Nephron (organoid): ENCODE measurements around the gene STEAP3.

Experiments used
- H3K27ac Mint-ChIP-seq, 3 experiments: 2 replicates each; pipeline ENCODE4 v1.8.0; 2020; ENCODE audit warnings: mixed read lengths in 3 of 3, mild to moderate bottlenecking in 2 of 3, moderate library complexity in 1 of 3
- H3K27me3 Mint-ChIP-seq: 2 replicates; pipeline ENCODE4 v1.8.0; 2021; ENCODE audit warnings: low read depth, mild to moderate bottlenecking, moderate library complexity, mixed read lengths
- H3K36me3 Mint-ChIP-seq: 2 replicates; pipeline ENCODE4 v1.8.0; 2020; ENCODE audit warnings: low read depth, mixed read lengths
- H3K4me1 Mint-ChIP-seq: 2 replicates; pipeline ENCODE4 v1.8.0; 2020; ENCODE audit warnings: mixed read lengths
- H3K4me3 Mint-ChIP-seq, 3 experiments: 2 replicates each; pipeline ENCODE4 v1.8.0; 2020; ENCODE audit warnings: mild to moderate bottlenecking in 3 of 3, mixed read lengths in 3 of 3, moderate library complexity in 2 of 3
- H3K9me3 Mint-ChIP-seq: 2 replicates; pipeline ENCODE4 v1.8.0; 2020; ENCODE audit warnings: mixed read lengths
- CTCF ChIP-seq, 3 experiments: fragments of 200-600 bp; sonication (generic); IDR thresholded peaks; one replicate each; pipeline ENCODE4 v1.5.0; 2021; ENCODE audit warnings: antibody characterized with exemption in 3 of 3; ENCODE audit not compliant: unreplicated experiment in 3 of 3

The STEAP3 gene

GRCh38 chr2:119250718-119251290 lies 27.2 kb downstream of the STEAP3 start:
- peaks cover 2% of the 10 kb centered on the region for H3K4me1 Mint-ChIP-seq
- no peak overlapping the region for H3K27ac Mint-ChIP-seq
- peaks cover 3% of the 10 kb centered on the region for H3K9me3 Mint-ChIP-seq
- no peak for TF ChIP-seq CTCF (IDR thresholded peaks at IDR 0.05; ENCODE audit: unreplicated experiment in 3 of 3)
- peaks cover 20% of the 10 kb centered on the region for H3K27me3 Mint-ChIP-seq
- H3K4me3 Mint-ChIP-seq: no peak overlapping the region
- no peaks in the 10 kb centered on the region for H3K36me3 Mint-ChIP-seq

GRCh38 chr2:119251652-119252051 lies 28.0 kb downstream of the STEAP3 start:
- no peak for TF ChIP-seq CTCF (IDR thresholded peaks at IDR 0.05; ENCODE audit: unreplicated experiment in 3 of 3)
- H3K27me3 Mint-ChIP-seq: peaks cover 20% of the 10 kb centered on the region
- H3K9me3 Mint-ChIP-seq: no peaks in the 10 kb centered on the region
- H3K4me1 Mint-ChIP-seq: peaks cover 10% of the 10 kb centered on the region
- no peaks in the 10 kb centered on the region for H3K36me3 Mint-ChIP-seq
- H3K27ac Mint-ChIP-seq: no peak overlapping the region
- no peak overlapping the region for H3K4me3 Mint-ChIP-seq

- H3K27ac Mint-ChIP-seq: no peak overlapping the region
- H3K9me3 Mint-ChIP-seq: no peaks in the 10 kb centered on the region
- no peak overlapping the region for H3K4me3 Mint-ChIP-seq
- peaks cover 20% of the 10 kb centered on the region for H3K27me3 Mint-ChIP-seq
- no peak for TF ChIP-seq CTCF (IDR thresholded peaks at IDR 0.05; ENCODE audit: unreplicated experiment in 3 of 3)
- no peaks in the 10 kb centered on the region for H3K36me3 Mint-ChIP-seq
- H3K4me1 Mint-ChIP-seq: peaks cover 11% of the 10 kb centered on the region
These were observed 28.8 kb downstream of the STEAP3 start for GRCh38 chr2:119252186-119253113.

GRCh38 chr2:119253114-119253702 lies 29.6 kb downstream of the STEAP3 start:
- Mint-ChIP-seq H3K9me3 (no peaks in the 10 kb centered on the region), H3K4me3 (no peak overlapping the region), H3K4me1 (peaks cover 11% of the 10 kb centered on the region), H3K27me3 (peaks cover 18% of the 10 kb centered on the region), H3K27ac (no peak overlapping the region), H3K36me3 (no peaks in the 10 kb centered on the region)
- no peak for TF ChIP-seq CTCF (IDR thresholded peaks at IDR 0.05; ENCODE audit: unreplicated experiment in 3 of 3)

GRCh38 chr2:119253760-119254600 lies 30.3 kb downstream of the STEAP3 start:
- H3K27me3 Mint-ChIP-seq: peaks cover 17% of the 10 kb centered on the region
- H3K4me3 Mint-ChIP-seq: no peak overlapping the region
- peaks cover 11% of the 10 kb centered on the region for H3K4me1 Mint-ChIP-seq
- TF ChIP-seq CTCF (IDR thresholded peaks at IDR 0.05; ENCODE audit: unreplicated experiment in 3 of 3): no peak
- no peaks in the 10 kb centered on the region for H3K9me3 Mint-ChIP-seq
- H3K36me3 Mint-ChIP-seq: no peaks in the 10 kb centered on the region
- no peak overlapping the region for H3K27ac Mint-ChIP-seq
